ENCODE results near the gene SPAAR.

DNA sequence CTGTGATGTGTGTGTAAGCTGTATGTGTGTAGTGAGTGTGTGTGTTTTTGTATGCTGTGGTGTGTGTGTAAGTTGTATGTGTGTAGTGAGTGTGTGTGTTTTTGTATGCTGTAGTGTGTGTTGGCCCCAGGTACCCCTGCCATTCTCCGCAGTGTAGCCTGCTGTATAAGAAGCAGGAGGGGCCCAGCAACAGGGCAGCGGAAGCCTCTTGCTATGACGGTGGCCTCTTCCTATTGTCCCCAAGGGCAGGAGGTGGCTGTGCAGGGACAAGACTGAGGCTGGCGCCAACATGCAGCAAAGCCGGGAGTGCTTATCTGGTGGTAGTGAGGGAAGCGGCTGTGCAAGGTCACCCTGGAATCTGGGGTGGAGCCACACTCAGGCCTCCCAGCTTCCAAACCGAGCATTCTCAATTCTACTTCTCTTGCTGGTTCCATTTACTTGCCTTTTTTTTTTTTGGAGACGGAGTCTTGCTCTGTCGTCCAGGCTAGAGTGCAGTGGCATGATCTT lies 5.1 kb downstream of the SPAAR start:
- no peak for TF ChIP-seq CTCF (IDR thresholded peaks at IDR 0.05)
- no peak for TF ChIP-seq POLR2AphosphoS5 (IDR thresholded peaks at IDR 0.05)
- no peak for TF ChIP-seq EP300 (IDR thresholded peaks at IDR 0.05)
- no peak for TF ChIP-seq POLR2A (IDR thresholded peaks at IDR 0.05)
